ENCODE results near the gene ZBTB43.

Gene ZBTB43

DNA sequence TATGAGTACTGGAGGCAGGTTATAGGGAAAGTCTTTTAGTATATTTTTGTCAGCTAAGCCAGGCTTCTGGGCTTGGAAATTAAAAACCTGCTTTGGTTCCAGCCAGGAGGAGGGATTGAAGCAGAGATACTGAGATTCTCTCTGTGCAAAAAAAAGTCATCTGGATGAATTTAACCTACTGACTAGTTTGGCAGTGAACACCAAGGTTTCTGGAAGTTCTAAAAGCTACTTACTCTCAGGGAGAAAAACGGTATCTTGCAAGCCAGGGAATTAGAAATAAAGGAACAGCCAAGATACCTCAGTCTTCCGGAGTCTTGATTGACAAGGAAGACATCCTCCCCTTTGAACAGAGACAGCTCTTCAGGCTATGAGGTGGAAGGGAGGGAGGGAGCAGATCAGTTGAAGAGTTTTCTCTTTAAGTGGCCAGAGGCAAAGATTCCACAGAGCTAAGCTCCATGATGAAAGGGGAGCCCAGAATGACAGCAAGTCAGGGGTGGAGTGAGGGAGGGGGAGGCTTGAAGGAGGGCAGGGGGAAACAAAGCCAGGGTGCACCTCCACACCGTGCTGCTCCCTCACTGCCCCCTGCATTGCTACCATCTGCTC is 47.3 kb downstream of the ZBTB43 start:
- Histone ChIP-seq H3K27me3 (ENCODE audit: control insufficient read depth in 1 of 2, insufficient read depth in 2 of 2, low read length in 2 of 2) (peaks cover 5 to 17% of the 10 kb centered on the region in 2 donors), H3K4me3 (ENCODE audit: low read depth in 1 of 2, low read length in 2 of 2) (no peak overlapping the region), H3K4me1 (ENCODE audit: control insufficient read depth in 1 of 2, insufficient read depth in 2 of 2, low read length in 2 of 2) (no peaks in the 10 kb centered on the region), H3K36me3 (ENCODE audit: control insufficient read depth in 1 of 2, insufficient read depth in 2 of 2, low read length in 2 of 2) (no peaks in the 10 kb centered on the region), H3K27ac (ENCODE audit: low read depth, low read length) (no peak overlapping the region), H3K9ac (ENCODE audit: low read depth in 1 of 2, low read length in 2 of 2) (no peak overlapping the region), H3K9me3 (ENCODE audit: control insufficient read depth in 1 of 2, low read length in 2 of 2) (no peaks in the 10 kb centered on the region)

DNA sequence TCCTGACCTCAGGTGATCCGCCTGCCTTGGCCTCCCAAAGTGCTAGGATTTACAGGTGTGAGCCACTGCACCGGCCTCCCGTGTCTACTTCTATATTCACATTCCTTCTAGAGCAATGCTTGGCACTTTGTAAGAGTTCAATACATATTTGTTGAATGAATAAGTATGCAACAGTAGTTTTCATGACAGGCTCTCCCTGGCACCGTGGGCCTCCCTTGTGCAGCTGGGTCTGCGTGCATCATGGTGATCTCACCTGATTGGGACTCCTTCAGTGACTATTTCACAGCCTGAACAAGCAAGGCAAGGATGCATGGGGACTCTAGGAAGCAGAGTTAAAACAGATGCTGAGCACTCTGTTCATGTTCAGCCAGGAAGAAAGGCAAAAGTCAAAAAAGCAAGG is 48.8 kb downstream of the ZBTB43 start:
- Histone ChIP-seq H3K27me3 (ENCODE audit: control insufficient read depth in 1 of 2, insufficient read depth in 2 of 2, low read length in 2 of 2) (peaks cover 5 to 17% of the 10 kb centered on the region in 2 donors), H3K9me3 (ENCODE audit: control insufficient read depth in 1 of 2, low read length in 2 of 2) (no peaks in the 10 kb centered on the region), H3K9ac (ENCODE audit: low read depth in 1 of 2, low read length in 2 of 2) (no peak overlapping the region)

DNA sequence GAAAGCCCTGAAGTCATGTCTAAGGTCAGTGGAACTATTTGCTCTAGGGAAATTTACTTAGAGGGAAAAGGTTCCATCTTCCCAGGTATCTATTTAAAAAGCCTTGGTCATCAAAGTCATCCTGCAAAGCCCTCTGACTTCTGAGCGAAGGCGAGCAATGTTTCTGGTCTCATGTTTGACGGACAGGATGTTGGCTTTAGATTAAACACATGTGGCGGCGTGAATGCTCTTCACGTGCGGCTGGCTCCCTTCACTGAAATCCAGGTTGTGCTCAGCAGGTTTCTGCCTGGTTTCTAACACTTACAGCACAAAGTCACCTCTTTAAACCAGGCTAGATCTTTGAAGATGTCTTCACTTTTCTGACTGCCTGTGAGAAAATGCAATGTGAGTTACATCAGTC is 49.9 kb downstream of the ZBTB43 start:
- no peaks in the 10 kb centered on the region for H3K36me3 ChIP-seq (ENCODE audit: control insufficient read depth in 1 of 2, insufficient read depth in 2 of 2, low read length in 2 of 2)
- H3K4me3 ChIP-seq (ENCODE audit: low read depth in 1 of 2, low read length in 2 of 2), result no peak overlapping the region
- H3K9me3 ChIP-seq (ENCODE audit: control insufficient read depth in 1 of 2, low read length in 2 of 2), result no peaks in the 10 kb centered on the region
- H3K27ac ChIP-seq (ENCODE audit: low read depth, low read length), result no peak overlapping the region
- H3K27me3 ChIP-seq (ENCODE audit: control insufficient read depth in 1 of 2, insufficient read depth in 2 of 2, low read length in 2 of 2), result peaks cover 5 to 13% of the 10 kb centered on the region in 2 donors
- no peaks in the 10 kb centered on the region for H3K4me1 ChIP-seq (ENCODE audit: control insufficient read depth in 1 of 2, insufficient read depth in 2 of 2, low read length in 2 of 2)
- H3K9ac ChIP-seq (ENCODE audit: low read depth in 1 of 2, low read length in 2 of 2), result no peak overlapping the region

More for the DNA sequence above, 48.8 kb downstream of the ZBTB43 start:
- Histone ChIP-seq H3K4me1 (ENCODE audit: control insufficient read depth in 1 of 2, insufficient read depth in 2 of 2, low read length in 2 of 2) (no peaks in the 10 kb centered on the region), H3K4me3 (ENCODE audit: low read depth in 1 of 2, low read length in 2 of 2) (no peak overlapping the region), H3K27ac (ENCODE audit: low read depth, low read length) (no peak overlapping the region), H3K36me3 (ENCODE audit: control insufficient read depth in 1 of 2, insufficient read depth in 2 of 2, low read length in 2 of 2) (no peaks in the 10 kb centered on the region)

DNA sequence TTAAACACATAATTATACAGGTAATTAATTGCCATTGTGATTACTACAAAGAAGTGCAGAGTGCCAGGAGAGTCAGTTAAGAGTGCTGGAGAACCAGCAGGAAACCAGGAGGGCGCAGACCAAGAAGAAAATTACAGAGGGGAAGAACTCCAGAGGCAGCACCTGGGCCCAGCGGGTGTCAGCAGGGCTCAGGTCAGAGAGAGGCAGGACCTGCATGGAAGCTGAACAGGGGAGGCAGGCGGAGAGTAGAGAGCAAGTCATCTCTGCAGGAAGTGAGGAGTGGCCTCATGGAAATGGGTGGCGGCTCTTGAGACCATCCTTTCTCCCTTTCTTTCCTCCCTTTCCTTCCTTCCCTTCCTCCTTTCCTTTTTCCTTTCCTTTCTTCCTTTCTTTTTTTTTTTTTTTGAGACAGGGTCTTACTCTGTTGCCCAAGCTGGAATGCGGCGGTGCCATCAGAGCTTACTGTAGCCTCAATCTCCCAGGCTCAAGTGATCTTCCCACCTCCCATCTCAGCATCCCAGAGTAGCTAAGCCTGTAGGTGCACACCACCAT is 51.6 kb downstream of the ZBTB43 start:
- no peaks in the 10 kb centered on the region for H3K9me3 ChIP-seq (ENCODE audit: control insufficient read depth in 1 of 2, low read length in 2 of 2)
- H3K27me3 ChIP-seq (ENCODE audit: control insufficient read depth in 1 of 2, insufficient read depth in 2 of 2, low read length in 2 of 2), result peaks cover 5 to 13% of the 10 kb centered on the region in 2 donors
- no peak overlapping the region for H3K27ac ChIP-seq (ENCODE audit: low read depth, low read length)
- no peak overlapping the region for H3K4me3 ChIP-seq (ENCODE audit: low read depth in 1 of 2, low read length in 2 of 2)
- H3K9ac ChIP-seq (ENCODE audit: low read depth in 1 of 2, low read length in 2 of 2), result no peak overlapping the region
- peaks cover under 1 to 3% of the 10 kb centered on the region in 2 donors for H3K4me1 ChIP-seq (ENCODE audit: control insufficient read depth in 1 of 2, insufficient read depth in 2 of 2, low read length in 2 of 2)
- no peaks in the 10 kb centered on the region for H3K36me3 ChIP-seq (ENCODE audit: control insufficient read depth in 1 of 2, insufficient read depth in 2 of 2, low read length in 2 of 2)

DNA sequence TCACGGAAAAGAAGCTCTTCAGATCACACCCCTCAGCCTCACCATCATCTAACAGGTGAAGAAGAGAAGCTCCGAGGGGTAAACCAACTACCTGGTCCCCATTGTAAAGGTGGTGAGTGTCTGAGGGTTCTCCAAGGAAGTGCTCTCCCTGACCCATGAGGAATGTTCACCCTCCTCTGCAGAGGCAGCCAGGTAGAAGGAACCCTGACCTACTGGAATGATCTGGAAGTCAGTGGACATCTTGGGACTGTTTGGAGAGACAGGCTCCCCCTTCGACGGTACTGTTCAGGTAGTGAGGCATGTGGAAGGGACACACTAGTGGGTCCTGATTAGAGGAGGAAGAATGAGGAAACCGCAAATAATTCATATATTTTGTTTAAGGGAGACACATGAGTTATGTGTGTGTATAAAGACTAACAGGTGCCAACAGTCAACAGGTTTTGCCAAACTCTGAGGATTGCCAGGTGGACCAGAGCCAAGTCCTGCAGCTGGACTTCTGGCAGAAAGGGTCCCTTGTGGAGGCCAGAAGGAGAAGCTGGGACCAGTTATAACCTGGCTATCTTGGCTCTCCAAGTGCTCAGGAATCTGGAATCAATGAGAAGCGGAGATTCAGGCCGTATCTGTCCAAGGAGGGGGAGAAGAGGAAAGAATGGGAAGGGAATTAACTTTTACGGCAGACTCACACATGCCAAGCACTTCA is 52.6 kb downstream of the ZBTB43 start:
- Histone ChIP-seq H3K4me3 (ENCODE audit: low read depth in 1 of 2, low read length in 2 of 2) (no peak overlapping the region), H3K9me3 (ENCODE audit: control insufficient read depth in 1 of 2, low read length in 2 of 2) (no peaks in the 10 kb centered on the region), H3K27ac (ENCODE audit: low read depth, low read length) (no peak overlapping the region), H3K36me3 (ENCODE audit: control insufficient read depth in 1 of 2, insufficient read depth in 2 of 2, low read length in 2 of 2) (no peaks in the 10 kb centered on the region), H3K9ac (ENCODE audit: low read depth in 1 of 2, low read length in 2 of 2) (no peak overlapping the region), H3K4me1 (ENCODE audit: control insufficient read depth in 1 of 2, insufficient read depth in 2 of 2, low read length in 2 of 2) (peaks cover 11 to 13% of the 10 kb centered on the region in 2 donors), H3K27me3 (ENCODE audit: control insufficient read depth in 1 of 2, insufficient read depth in 2 of 2, low read length in 2 of 2) (peaks cover 5 to 8% of the 10 kb centered on the region in 2 donors)

DNA sequence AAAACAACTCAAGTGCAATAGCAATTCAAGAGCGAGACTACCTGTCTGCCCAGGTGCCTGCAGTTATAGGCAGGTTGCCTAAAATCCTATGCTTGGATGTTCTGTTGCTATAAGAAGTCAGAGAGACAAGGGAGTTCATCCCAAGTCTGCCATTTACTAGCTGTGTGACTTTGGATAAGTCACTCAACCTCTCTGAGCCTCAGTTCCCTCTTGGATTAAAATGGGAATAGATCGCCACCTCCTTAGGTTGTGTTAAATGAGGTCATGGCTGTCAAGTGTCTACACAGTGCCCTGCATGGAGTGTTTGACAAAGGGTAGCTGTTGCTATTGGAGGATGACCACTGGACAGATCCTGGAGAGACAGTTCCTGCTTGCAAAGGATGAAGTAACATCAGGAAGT is 54.3 kb downstream of the ZBTB43 start:
- Histone ChIP-seq H3K36me3 (ENCODE audit: control insufficient read depth in 1 of 2, insufficient read depth in 2 of 2, low read length in 2 of 2) (peaks cover 0 to under 1% of the 10 kb centered on the region in 2 donors), H3K9ac (ENCODE audit: low read depth in 1 of 2, low read length in 2 of 2) (no peak overlapping the region), H3K4me3 (ENCODE audit: low read depth in 1 of 2, low read length in 2 of 2) (no peak overlapping the region), H3K27ac (ENCODE audit: low read depth, low read length) (no peak overlapping the region), H3K4me1 (ENCODE audit: control insufficient read depth in 1 of 2, insufficient read depth in 2 of 2, low read length in 2 of 2) (peaks cover 19% of the 10 kb centered on the region in 2 donors), H3K9me3 (ENCODE audit: control insufficient read depth in 1 of 2, low read length in 2 of 2) (no peaks in the 10 kb centered on the region), H3K27me3 (ENCODE audit: control insufficient read depth in 1 of 2, insufficient read depth in 2 of 2, low read length in 2 of 2) (peaks cover 0 to 3% of the 10 kb centered on the region in 2 donors)

DNA sequence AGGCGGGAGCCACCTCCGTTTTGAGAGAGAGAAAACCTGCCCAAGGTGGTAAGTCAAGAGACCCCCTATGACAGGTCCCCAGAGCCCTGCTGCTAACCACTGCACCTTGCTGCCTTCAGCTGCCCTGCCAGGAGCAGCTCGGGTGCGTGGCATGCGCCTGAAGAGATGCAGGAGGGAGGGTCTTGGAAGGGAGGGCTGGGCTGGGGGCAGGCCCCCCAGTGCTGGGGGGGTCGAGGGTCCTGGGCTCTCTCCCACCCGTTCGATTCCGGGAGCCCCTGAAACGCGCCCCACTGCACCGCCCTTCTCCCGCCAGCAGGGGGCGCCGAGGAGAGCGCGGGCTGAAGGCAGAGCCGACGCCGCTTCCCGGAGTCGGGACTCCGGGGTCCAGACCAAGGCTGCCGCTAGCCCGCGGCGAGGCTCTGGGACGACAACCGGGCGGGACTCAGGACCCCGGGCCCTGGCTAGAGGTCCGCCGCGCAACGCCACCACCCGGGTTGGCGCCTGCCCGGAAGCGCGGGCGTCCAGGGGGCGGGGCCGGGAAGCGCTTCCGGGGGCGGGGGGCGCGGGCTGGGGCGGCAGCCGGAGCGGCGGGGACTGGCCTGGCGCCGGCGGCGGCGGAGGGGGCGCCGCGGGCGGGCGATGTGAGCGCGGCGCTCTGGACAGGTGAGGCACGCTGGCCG is 55.4 kb downstream of the ZBTB43 start, which contains the start of gene ZBTB34:
Gene ZBTB34 (plus strand): TSS at position 563 of the 680 bp plus-strand sequence. CDS start 18,761 bp downstream, outside the sequence.
- H3K27ac ChIP-seq (ENCODE audit: low read depth, low read length), result peak within 1 kb of the TSS; percentile 85
- peak within 1 kb of the TSS; percentile 73 to 88 for H3K4me3 ChIP-seq (ENCODE audit: low read depth in 1 of 2, low read length in 2 of 2)
- no peaks in the 10 kb centered on the region for H3K9me3 ChIP-seq (ENCODE audit: control insufficient read depth in 1 of 2, low read length in 2 of 2)
- peaks cover 19% of the 10 kb centered on the region in 2 donors for H3K4me1 ChIP-seq (ENCODE audit: control insufficient read depth in 1 of 2, insufficient read depth in 2 of 2, low read length in 2 of 2)
- peaks cover 0 to 5% of the 10 kb centered on the region in 2 donors for H3K36me3 ChIP-seq (ENCODE audit: control insufficient read depth in 1 of 2, insufficient read depth in 2 of 2, low read length in 2 of 2)
- peak within 1 kb of the TSS; percentile 61 to 71 for H3K9ac ChIP-seq (ENCODE audit: low read depth in 1 of 2, low read length in 2 of 2)
- no peaks in the 10 kb centered on the region for H3K27me3 ChIP-seq (ENCODE audit: control insufficient read depth in 1 of 2, insufficient read depth in 2 of 2, low read length in 2 of 2)

DNA sequence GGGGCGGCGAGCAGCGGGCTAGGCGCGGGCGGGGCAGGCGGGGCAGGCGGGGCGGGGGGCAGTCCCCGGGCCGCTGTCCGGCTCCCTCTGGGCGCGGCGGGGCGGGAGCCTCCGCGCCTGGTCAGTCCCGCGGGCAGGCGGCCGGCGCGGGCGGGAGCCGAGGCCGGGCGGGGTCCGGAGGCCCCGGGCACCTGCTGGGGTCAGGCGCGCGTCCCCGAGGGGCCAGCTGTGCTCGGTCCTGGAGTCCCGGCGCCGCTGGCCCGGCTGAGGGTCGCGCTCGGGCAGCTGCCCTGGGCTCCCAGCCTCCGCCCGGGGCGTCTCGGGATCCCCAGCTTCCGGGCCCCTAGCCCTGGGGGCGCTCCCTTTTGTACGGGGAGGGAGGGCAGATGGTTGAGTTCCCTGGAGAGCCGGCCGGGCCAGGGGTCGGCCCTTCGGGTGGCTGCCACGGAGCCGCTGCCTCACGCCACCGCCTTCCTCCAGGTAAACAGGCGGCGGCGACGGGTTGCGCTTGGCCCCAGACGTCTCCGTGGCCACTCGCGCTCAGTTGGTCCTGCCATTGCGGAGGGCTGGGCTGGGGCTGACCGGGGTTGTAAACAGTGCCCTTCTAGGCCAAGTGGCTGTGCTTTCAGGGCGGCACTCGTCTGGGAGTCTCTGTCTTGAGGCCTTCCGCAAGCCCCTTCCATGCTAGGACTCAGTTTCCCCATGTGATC is 56.1 kb downstream of the ZBTB43 start:
- no peaks in the 10 kb centered on the region for H3K27me3 ChIP-seq (ENCODE audit: control insufficient read depth in 1 of 2, insufficient read depth in 2 of 2, low read length in 2 of 2)
- no peak overlapping the region for H3K27ac ChIP-seq (ENCODE audit: low read depth, low read length)
- peaks cover 19% of the 10 kb centered on the region in 2 donors for H3K4me1 ChIP-seq (ENCODE audit: control insufficient read depth in 1 of 2, insufficient read depth in 2 of 2, low read length in 2 of 2)
- H3K9ac ChIP-seq (ENCODE audit: low read depth in 1 of 2, low read length in 2 of 2), result peak overlapping the region; percentile 61 to 71
- peak overlapping the region; percentile 73 to 88 for H3K4me3 ChIP-seq (ENCODE audit: low read depth in 1 of 2, low read length in 2 of 2)
- peaks cover 0 to 5% of the 10 kb centered on the region in 2 donors for H3K36me3 ChIP-seq (ENCODE audit: control insufficient read depth in 1 of 2, insufficient read depth in 2 of 2, low read length in 2 of 2)
- H3K9me3 ChIP-seq (ENCODE audit: control insufficient read depth in 1 of 2, low read length in 2 of 2), result no peaks in the 10 kb centered on the region

DNA sequence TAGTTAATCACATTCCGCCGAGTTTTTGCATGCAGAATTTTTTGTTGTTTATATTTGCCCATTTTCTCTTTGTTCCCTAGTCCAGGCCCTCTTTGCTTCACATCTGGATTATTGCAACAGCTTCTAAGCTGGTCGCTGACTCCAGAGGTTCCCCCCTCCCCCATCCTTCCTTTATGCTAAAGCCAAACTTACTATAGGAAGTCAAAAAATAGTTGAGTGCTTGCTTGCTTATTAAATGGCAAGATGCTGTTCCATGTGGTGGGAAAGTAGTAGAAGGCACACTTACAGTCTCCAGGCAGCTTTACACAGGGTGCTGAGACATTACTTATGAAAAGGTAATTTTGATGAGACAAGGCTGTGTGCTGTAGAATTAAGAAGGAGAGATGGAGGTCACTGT is 56.9 kb downstream of the ZBTB43 start:
- peaks cover 0 to 5% of the 10 kb centered on the region in 2 donors for H3K36me3 ChIP-seq (ENCODE audit: control insufficient read depth in 1 of 2, insufficient read depth in 2 of 2, low read length in 2 of 2)
- peak overlapping the region; percentile 61 to 71 for H3K9ac ChIP-seq (ENCODE audit: low read depth in 1 of 2, low read length in 2 of 2)
- no peaks in the 10 kb centered on the region for H3K9me3 ChIP-seq (ENCODE audit: control insufficient read depth in 1 of 2, low read length in 2 of 2)
- H3K27me3 ChIP-seq (ENCODE audit: control insufficient read depth in 1 of 2, insufficient read depth in 2 of 2, low read length in 2 of 2), result no peaks in the 10 kb centered on the region
- peak overlapping the region; percentile 73 to 88 for H3K4me3 ChIP-seq (ENCODE audit: low read depth in 1 of 2, low read length in 2 of 2)
- H3K4me1 ChIP-seq (ENCODE audit: control insufficient read depth in 1 of 2, insufficient read depth in 2 of 2, low read length in 2 of 2), result peaks cover 19% of the 10 kb centered on the region in 2 donors
- no peak overlapping the region for H3K27ac ChIP-seq (ENCODE audit: low read depth, low read length)
